HG03196 (cell line): Measurements from ENCODE around the gene SPG11.

Experiments used
- ATAC-seq: cut with Tn5 transposase; IDR thresholded peaks from one replicate; pipeline ENCODE4 v1.9.1; 2021; ENCODE audit not compliant: unreplicated experiment

SPG11 gene

DNA sequence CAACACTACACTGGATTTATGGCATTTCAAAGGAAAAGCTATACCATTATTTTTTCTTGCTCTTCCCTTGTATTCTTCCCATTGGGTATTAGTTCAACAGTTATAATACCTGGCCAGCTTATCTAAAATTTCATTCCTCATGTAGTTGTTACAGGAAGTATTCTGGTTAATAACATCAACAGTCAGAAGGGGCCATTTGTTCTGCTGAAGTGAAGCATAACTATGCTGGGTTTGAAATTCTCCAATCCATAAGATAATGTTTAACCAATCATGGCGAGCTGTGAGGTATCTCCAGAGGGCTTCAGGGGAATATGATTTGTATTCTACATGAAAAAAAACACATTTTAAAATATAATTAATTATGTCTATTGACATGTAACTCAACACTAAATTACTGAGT lies 43.4 kb downstream of the SPG11 start:
- no peak for ATAC-seq

DNA sequence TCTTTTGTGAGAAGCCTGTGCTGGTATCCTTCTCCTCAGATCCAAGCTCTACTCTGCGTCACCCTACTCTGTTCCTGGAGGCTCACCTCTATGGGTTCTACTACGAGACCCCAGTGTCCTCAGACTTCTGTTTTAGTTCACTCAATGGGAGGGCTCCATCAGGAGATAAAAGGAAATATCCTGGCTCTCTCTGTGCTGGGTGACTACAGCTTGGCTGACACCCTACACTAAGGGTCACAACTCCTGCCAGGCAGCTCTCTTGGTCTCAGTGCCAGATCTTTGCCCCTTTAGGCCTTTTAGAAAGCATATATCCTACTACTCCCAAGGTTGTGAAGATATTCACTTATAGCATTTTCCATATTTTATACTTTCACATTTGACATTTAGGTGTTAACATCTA lies 46.5 kb downstream of the SPG11 start:
- no peak for ATAC-seq

DNA sequence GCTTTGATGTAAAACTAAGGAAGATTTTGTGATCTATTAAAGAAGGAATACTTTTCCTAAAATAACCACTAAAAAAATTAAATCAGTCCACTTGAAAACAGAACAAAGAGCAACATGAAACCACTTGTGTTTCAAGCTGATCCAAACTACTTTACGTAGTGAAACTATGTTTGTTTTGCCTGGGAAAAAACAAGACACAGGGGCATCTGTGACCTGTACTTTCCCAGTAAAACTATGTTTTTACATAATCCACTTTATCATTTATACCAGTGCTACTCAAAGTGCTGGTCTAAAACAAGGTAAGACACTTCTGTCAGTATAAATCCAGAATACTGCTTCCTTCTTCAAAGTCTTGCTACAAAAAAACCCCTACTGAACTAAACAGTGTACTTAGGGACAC lies 56.7 kb downstream of the SPG11 start:
- no peak for ATAC-seq

DNA sequence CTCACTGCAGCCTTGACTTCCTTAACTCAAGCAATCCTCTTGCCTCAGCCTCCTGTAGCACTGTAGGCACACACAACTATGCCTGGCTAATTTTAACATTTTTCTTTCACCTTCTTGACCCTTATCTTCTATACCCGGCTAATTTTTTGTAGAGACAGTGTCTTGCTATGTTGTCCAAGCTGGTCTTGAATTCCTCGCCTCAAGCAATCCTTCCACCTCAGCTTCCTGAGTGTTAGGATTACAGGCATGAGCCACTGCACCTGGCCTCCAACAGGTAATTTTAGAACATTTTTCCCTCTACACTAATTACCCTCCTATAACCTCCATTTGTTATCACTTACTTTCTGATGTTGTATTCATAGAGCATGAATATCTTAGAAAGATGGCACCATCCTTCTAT lies 60.3 kb downstream of the SPG11 start:
- ATAC-seq: no peak

DNA sequence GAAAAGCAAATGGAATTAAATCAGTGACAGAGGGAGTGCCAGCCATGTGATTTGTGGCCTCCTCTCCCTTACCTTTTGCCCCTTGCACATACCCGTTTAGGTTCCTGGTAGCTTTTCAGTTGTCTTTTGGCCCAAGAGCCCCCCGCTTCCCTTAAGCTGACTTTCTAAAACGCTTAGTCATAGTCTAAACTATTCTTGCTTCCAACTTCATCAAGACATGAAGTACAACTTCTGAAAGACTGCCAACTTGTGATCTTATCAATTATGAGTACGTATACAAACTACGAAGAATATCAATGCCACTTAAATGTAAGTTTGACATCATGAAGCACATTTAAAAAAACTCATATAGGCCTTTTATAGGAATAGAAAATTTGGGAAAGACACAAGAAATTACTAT lies 64.6 kb downstream of the SPG11 start:
- no peak for ATAC-seq

GRCh38 chr15:44598066-44598465 lies 65.4 kb downstream of the SPG11 start:
- no peak for ATAC-seq

- ATAC-seq: no peak
Measured at GRCh38 chr15:44596511-44597010, 66.9 kb downstream of the SPG11 start.

- no peak for ATAC-seq
Measured at GRCh38 chr15:44595656-44596510, 67.6 kb downstream of the SPG11 start.

DNA sequence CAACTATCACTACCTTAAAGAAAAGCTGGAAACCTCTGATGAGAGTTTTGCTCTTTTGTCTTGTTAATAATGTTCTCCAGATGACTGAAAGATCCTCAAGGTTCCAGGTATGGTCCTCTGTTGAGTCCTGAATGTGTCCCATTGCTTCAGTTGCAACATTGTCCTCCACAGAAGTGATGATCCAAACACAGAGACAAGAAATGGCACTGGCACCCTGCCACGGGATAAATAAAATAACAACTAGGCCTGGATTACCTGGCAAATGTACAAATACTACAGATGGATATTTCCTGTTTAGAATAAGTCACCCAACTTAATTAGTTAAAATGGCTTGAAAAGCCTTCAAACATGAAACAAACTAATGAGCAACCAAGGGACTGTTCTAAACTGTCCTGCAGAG lies 68.2 kb downstream of the SPG11 start:
- no peak for ATAC-seq

DNA sequence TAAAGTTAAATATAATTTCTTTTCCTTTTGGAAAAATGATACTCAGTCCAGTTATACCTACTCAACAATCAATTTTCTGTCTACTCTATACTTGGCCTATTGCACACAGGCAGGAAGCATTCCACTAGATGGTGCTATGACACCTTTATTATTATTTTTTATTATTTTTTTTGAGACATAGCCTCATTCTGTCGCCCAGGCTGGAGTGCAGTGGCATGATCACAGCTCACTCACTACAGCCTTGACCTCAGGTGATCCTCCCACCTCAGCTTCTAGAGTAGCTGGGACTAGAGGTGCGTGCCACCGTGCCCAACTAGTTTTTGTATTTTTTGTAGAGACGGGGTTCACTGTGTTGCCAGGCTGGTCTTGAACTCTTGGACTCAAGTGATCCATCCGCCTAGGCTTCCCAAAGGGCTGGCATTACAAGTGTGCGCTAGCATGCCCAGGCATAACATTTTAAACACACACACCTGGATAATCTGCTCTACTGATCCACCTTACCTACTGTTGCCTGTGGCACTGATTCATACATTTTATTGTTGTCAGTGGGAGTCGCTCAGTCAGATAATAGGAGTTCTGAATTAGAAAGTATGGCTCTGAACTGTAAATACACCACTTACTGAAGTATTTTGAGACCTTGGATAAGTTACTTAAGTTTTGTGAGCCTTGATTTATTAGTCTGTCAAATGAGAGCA lies 70.3 kb downstream of the SPG11 start:
- no peak for ATAC-seq

DNA sequence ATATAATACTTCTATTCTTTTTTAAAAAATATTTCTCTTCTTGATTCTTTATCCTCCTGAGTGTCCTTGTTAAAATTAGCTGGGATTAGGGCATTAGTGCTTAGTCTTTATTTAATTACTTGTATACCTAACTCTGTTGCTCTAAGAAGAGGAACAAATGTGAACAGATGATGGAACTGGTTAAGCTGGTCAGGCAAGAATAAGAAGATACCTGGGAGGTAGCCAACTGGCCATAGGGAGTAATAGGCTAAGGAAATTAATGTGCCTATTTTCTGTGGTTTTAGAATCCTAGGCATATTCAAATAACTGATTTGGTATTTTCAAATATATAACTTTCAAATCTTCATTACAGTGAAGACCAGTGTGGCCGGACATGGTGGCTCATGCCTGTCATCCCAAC lies 72.1 kb downstream of the SPG11 start:
- ATAC-seq: no peak

GRCh38 chr15:44588541-44588940 lies 74.9 kb downstream of the SPG11 start:
- ATAC-seq: no peak

DNA sequence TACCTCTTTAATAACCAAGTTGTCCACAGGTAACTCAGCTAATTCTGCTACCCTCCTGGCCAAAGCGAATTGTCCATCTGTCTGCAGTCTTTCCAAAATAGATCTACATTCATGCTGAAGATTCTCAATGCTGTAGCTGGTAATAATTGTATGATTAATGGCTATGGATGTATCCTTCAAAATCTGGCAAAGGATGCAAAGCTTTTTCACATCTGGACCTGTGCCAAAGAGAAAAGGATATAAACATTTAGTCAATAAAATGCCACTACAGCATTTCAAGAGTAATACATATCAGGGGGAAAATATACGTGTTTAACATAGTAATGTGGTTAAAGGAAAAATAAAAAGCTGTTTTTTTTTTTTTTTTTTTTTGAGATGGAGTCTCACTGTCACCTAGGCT lies 77.8 kb downstream of the SPG11 start:
- no peak for ATAC-seq

DNA sequence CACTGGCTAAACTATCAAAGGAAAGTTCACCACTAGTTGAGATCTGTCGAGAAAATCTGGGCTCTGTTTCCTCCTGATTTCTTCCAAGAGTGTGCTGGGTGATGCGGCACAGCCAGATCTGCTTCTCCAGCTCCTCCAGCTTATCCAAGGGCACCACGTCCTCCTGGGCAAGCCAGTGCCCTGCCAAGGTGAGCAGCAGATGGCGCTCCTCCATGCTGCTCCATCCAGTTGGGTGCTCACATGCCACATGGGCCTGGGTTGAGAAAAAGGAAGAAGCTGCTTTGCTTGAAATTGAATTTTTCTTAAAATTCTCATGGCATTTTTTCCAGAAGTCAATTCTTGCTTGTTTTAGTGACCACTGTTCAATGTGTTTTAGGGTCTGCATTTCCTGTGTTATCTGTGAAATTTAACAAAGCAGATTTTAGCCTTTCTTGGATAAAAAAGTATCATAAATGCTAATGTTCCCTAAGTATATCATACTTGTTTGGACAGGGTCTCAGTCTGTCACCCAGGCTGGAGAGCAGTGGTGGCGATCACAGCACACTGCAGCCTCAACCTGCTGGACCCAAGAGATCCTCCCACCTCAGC lies 79.2 kb downstream of the SPG11 start:
- ATAC-seq: no peak

- ATAC-seq: no peak
Measured at GRCh38 chr15:44580105-44580504, 83.4 kb downstream of the SPG11 start.

DNA sequence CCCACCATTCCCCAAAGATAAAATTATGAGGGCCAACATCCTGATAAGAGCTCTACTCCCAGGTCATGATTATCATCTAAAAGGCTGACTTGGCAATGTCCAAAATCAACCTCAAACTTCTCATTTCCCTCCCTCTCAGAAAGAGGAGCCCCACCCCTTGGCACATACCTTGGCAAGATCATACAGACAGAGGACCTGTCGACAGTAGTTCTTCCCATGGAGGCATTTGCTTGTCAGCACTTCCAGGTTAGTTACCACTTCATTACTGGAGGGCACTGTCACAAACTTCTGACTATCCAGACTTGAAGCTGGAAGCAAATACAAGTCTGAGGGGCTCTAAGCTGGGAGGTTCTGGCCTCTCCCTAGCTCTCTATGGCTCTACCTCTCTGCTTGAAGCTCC lies 88.7 kb downstream of the SPG11 start:
- no peak for ATAC-seq

DNA sequence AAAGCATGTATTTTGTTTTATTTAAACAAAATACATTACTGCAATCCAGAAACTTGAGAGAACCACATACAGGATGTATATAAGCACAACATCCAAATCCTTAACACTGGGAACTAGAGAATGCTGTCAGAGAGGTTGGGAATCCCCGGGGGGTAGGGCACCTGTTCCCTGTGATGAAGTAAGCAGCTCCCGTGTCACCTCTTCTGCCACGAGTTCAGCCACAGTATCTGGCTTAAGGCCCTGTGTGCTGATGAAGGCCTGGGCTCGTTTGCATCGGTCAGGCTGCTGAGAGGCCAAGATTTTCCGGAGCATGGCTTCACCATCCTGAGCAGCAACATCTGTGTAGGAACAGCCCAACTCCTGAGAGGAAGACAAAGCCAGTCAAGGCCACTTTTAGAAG lies 90.1 kb downstream of the SPG11 start:
- ATAC-seq: no peak

GRCh38 chr15:44570361-44570760 lies 93.1 kb downstream of the SPG11 start:
- ATAC-seq: no peak

GRCh38 chr15:44569316-44569715 lies 94.1 kb downstream of the SPG11 start:
- ATAC-seq: no peak

DNA sequence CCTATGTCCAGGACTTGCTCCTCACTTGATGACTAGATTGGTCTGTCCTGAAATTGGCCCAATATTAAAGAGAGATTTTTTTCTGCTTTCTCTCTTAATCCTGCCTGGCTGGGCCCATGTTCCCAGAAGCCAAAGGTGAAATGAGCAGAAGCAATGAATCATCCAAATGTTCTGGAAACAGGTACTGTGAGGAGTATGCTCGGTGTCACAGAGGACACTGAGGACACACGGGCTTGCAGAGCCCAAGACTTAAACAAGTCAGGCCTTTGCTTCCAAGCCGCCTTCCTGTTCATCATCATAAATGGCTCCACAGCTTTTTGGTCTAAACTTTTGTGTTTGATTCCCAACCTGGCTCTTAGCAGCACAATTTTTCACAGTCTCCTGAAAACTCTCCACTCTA lies 95.1 kb downstream of the SPG11 start:
- no peak for ATAC-seq

- no peak for ATAC-seq
Measured at GRCh38 chr15:44566155-44566540, 97.3 kb downstream of the SPG11 start.
